Kidney (tissue), 14 donors: ENCODE measurements around the gene FBN3. TPM values are rescaled to one million over a fixed set of nuclear protein-coding genes. Genes with fewer than 3 reads are reported as not detected.

Experiments used
- DNase-seq, 5 donors: peaks; one replicate each; pipeline ENCODE4 v3.0.0-alpha.2; 2013 to 2020
- FAIRE-seq: peaks from 2 replicates; lab custom pipeline; 2012; peaks lifted over from hg19 to GRCh38; lab: Jason Lieb, UNC
- H3K27ac ChIP-seq, 2 donors: one replicate each; pipeline ENCODE4 v1.7.0; 2013; ENCODE audit warnings: low read depth in 2 of 2, low read length in 2 of 2, inconsistent platforms in 1 of 2
- H3K27me3 ChIP-seq: one replicate; pipeline ENCODE4 v1.7.1; 2013; ENCODE audit warnings: low read length, inconsistent platforms; ENCODE audit not compliant: control insufficient read depth, insufficient read depth
- H3K36me3 ChIP-seq, 3 donors: one replicate each; pipeline versions ENCODE4 v1.7.0 to v1.7.1; 2013; ENCODE audit warnings: low read length in 3 of 3, control low read depth in 1 of 3, inconsistent platforms in 1 of 3; ENCODE audit not compliant: insufficient read depth in 3 of 3, control insufficient read depth in 2 of 3
- H3K4me1 ChIP-seq, 3 donors: one replicate each; pipeline versions ENCODE4 v1.7.0 to v1.7.1; 2013; ENCODE audit warnings: low read length in 3 of 3, inconsistent platforms in 1 of 3, low read depth in 1 of 3; ENCODE audit not compliant: control insufficient read depth in 2 of 3, insufficient read depth in 2 of 3
- H3K4me3 ChIP-seq, 3 donors: one replicate each; pipeline versions ENCODE4 v1.7.0 to v1.8.1; 2013; ENCODE audit warnings: low read length in 3 of 3, control low read depth in 1 of 3, inconsistent platforms in 1 of 3
- H3K9ac ChIP-seq, 3 donors: one replicate each; pipeline versions ENCODE4 v1.7.0 to v1.7.1; 2013; ENCODE audit warnings: low read length in 3 of 3, control low read depth in 1 of 3, inconsistent platforms in 1 of 3
- H3K9me3 ChIP-seq, 3 donors: one replicate each; pipeline versions ENCODE4 v1.7.0 to v1.7.1; 2013; ENCODE audit warnings: low read length in 3 of 3, control low read depth in 1 of 3, inconsistent platforms in 1 of 3; ENCODE audit not compliant: control insufficient read depth in 2 of 3, insufficient read depth in 1 of 3
- CTCF ChIP-seq: IDR thresholded peaks from 3 replicates; pipeline ENCODE4 v1.5.1; 2012; ENCODE audit warnings: mild to moderate bottlenecking, moderate library complexity, borderline replicate concordance; ENCODE audit not compliant: insufficient read depth; ENCODE audit errors: extremely low read depth
- intact Hi-C: fragments of 100-400 bp; cut with DNase I; formaldehyde crosslinking; loops from one replicate; pipeline ENCODE4 v1.11.1; 2022
- polyA plus RNA-seq: library from polyadenylated mRNA; stranded (reverse); fragments of 350-450 nt; fragmentation: Illumina TruSeq; extraction: RNeasy Lipid Tissue Mini Kit (QIAGEN cat#74804); gene quantifications from one replicate; pipeline ENCODE4 v1.2.3, GENCODE V29; 2014; ENCODE audit warnings: low read depth, low replicate concordance; ENCODE audit not compliant: insufficient read depth
- total RNA-seq: library from RNA; stranded (reverse); fragmentation: NEBNext Ultra II Directional; extraction: Animal tissue kit (Norgen Biotek cat#: 25700); gene quantifications from one replicate; pipeline ENCODE4 v1.2.1, GENCODE V29; 2021
- donor health status: control.
- donor health status: control.
- donor health status: control.
- donor health status: control.
- donor health status: control.
- donor health status: DM: yes; HTN: yes; CAD: no.
- donor health status: Normal renal cell carcinoma (clear cell type).

The FBN3 gene
- total and polyA plus RNA-seq, 2 donors from 2014 or later = 0.44 to 0.56 TPM

- intact Hi-C loops = no loop called here
- DNase-seq (no peak), FAIRE-seq (no peak)
Measured at GRCh38 chr19:8086849-8087248, 62.5 kb downstream of the FBN3 start.

DNA sequence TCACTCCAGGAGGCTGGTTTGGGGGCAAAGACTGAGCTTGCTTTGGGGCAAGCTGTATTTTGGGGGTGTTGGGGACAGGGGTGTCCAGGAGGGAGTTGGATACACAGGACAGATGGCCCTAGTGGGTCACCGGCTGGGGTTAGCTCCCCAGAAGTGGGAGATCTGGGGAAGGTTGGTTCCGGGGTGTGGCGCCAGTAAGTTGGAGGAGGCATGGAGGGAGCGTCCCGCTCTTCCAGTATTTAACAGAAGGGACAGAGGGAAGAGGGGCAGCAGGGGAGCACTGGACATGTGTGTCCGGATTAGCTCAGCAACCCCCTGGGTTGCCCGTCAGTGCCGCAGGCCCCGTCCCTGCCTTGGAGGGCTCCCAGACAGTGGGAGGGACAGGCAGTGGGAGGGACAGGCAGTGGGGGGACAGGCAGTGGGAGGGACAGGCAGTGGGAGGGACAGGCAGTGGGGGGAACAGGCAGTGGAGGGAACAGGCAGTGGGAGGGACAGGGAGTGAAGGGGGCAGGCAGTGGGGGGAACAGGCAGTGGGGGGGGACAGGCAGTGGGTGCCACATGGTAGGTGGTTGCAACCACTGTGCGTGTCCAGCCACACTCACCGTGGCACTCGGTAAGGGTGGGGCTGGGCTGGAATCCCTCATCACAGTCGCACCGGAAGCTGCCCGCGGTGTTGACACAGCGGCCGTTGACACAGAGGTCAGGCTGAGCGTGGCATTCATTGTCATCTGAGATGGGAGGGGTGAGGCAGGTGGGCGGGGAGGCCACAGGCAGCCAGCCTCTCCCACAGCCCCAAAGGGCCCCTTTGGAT, 63.6 kb downstream of the FBN3 start:
- intact Hi-C loops = no loop called here
- Histone ChIP-seq H3K4me1 (no peaks in the 10 kb centered on the region), H3K27me3 (no peaks in the 10 kb centered on the region), H3K36me3 (peaks cover 0 to 6% (median 0%) of the 10 kb centered on the region in 3 donors), H3K9me3 (no peaks in the 10 kb centered on the region), H3K9ac (no peak overlapping the region), H3K4me3 (no peak overlapping the region), H3K27ac (no peak overlapping the region)
- TF ChIP-seq CTCF = no peak
- DNase-seq (peak in 3 of 5 donors; percentile 26 to 52 (median 49)), FAIRE-seq (no peak)

More at GRCh38 chr19:8086849-8087248, 62.5 kb downstream of the FBN3 start:
- H3K9ac ChIP-seq = no peak overlapping the region
- no peaks in the 10 kb centered on the region for H3K4me1 ChIP-seq
- peaks cover 0 to 8% (median 0%) of the 10 kb centered on the region in 3 donors for H3K36me3 ChIP-seq
- H3K4me3 ChIP-seq = no peak overlapping the region
- H3K9me3 ChIP-seq = no peaks in the 10 kb centered on the region
- H3K27ac ChIP-seq = no peak overlapping the region
- TF ChIP-seq CTCF = no peak
- no peaks in the 10 kb centered on the region for H3K27me3 ChIP-seq

DNA sequence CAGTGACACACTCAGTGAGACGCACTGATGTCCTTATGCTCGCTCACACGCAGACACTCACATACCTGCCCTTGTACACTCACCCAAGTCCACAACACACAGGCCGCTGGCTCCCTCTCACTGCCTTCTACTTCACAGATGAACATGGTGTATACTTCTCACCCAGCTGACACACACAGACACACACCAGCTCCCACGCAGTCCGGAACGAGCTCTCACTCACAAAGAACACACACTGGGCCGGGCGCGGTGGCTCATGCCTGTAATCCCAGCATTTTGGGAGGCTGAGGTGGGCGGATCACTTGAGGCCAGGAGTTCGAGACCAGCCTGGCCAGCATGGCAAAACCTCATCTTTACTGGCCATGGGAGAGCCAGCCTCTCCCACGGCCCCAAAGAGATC, 65.2 kb downstream of the FBN3 start:
- TF ChIP-seq CTCF = no peak
- Histone ChIP-seq H3K4me1 (no peaks in the 10 kb centered on the region), H3K4me3 (no peak overlapping the region), H3K36me3 (peaks cover 0 to 6% (median 0%) of the 10 kb centered on the region in 3 donors), H3K27ac (no peak overlapping the region), H3K9me3 (no peaks in the 10 kb centered on the region), H3K9ac (no peak overlapping the region), H3K27me3 (no peaks in the 10 kb centered on the region)
- DNase-seq (no peak), FAIRE-seq (no peak)
- intact Hi-C loops = no loop called here
